BLaER1 treated with 17β-estradiol and CSF1 and Interleukin-3, amounts not matched to agents 10 nM and 100 nM (cell line): ENCODE measurements around the gene CPE.
A peak's percentile ranks its signal among the peaks of the same experiment; 100 is the strongest.

Experiments used
- H3K27ac ChIP-seq, 11 experiments: shearing (Covaris generic); formaldehyde crosslinking; 2 replicates each; pipeline ENCODE4 v1.8.1; 2022
- H3K27me3 ChIP-seq, 11 experiments: shearing (Covaris generic); formaldehyde crosslinking; 2 replicates each; pipeline ENCODE4 v1.8.1; 2022
- H3K36me3 ChIP-seq, 11 experiments: shearing (Covaris generic); formaldehyde crosslinking; 2 replicates each; pipeline ENCODE4 v1.8.1; 2022
- H3K4me1 ChIP-seq, 10 experiments: shearing (Covaris generic); formaldehyde crosslinking; 2 replicates each; pipeline ENCODE4 v1.8.1; 2022
- H3K4me2 ChIP-seq, 11 experiments: shearing (Covaris generic); formaldehyde crosslinking; 2 replicates each; pipeline ENCODE4 v1.8.1; 2022
- H3K4me3 ChIP-seq, 10 experiments: shearing (Covaris generic); formaldehyde crosslinking; 2 replicates each; pipeline ENCODE4 v1.8.1; 2022
- H3K9ac ChIP-seq, 11 experiments: shearing (Covaris generic); formaldehyde crosslinking; 2 replicates each; pipeline ENCODE4 v1.8.1; 2022
- H3K9me3 ChIP-seq, 11 experiments: shearing (Covaris generic); formaldehyde crosslinking; replicated peaks in 1 of 11; 2 replicates each; pipeline ENCODE4 v1.8.1; 2022
- H4K20me1 ChIP-seq, 11 experiments: shearing (Covaris generic); formaldehyde crosslinking; 2 replicates each; pipeline ENCODE4 v1.8.1; 2022
- Cebpa-rat ChIP-seq, 11 experiments: shearing (Covaris generic); IDR thresholded peaks; 2 replicates each; pipeline ENCODE4 v1.8.1; 2022

The CPE gene

DNA sequence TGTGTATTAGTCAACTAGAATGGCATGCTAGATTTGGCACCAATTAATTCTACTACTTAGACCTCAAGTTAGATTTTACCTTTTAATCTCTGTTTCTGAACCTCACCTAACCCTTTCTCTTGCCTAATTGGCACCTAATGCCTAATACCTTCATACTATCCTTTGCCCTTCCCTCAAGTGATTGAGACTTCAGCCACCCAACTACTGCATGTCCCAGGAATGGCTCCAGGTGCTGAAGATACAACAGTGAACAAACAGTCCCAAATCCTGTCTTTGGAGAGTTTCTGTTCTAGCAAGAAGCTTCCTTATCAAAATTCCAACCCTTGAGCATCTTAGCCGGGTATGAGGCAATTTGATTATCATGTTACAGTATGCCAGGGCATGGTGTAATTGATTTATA lies 139.9 kb downstream of the CPE start:
- TF ChIP-seq Cebpa-rat (IDR thresholded peaks at IDR 0.05): no peak
- no peaks in the 10 kb centered on the region for H3K27me3 ChIP-seq

GRCh38 chr4:165519591-165519990 lies 140.8 kb downstream of the CPE start:
- H3K36me3 ChIP-seq: no peaks in the 10 kb centered on the region
- H3K27ac ChIP-seq: no peak overlapping the region
- H3K9me3 ChIP-seq: peaks cover 0 to 11% (median 0%) of the 10 kb centered on the region in 11 experiments; a peak in 3 of 22 replicates
- TF ChIP-seq Cebpa-rat (IDR thresholded peaks at IDR 0.05): no peak
- H3K4me3 ChIP-seq: no peak overlapping the region
- no peak overlapping the region for H3K9ac ChIP-seq
- no peaks in the 10 kb centered on the region for H3K27me3 ChIP-seq
- H4K20me1 ChIP-seq: no peaks in the 10 kb centered on the region
- H3K4me1 ChIP-seq: peaks cover 0 to 20% (median 0%) of the 10 kb centered on the region in 10 experiments; a peak in 7 of 20 replicates
- H3K4me2 ChIP-seq: no peak overlapping the region

More for the DNA sequence above, 139.9 kb downstream of the CPE start:
- Histone ChIP-seq H3K9ac (no peak overlapping the region), H3K36me3 (no peaks in the 10 kb centered on the region), H3K27ac (no peak overlapping the region), H3K4me1 (peaks cover 0 to 20% (median 0%) of the 10 kb centered on the region in 10 experiments; a peak in 7 of 20 replicates), H3K4me3 (no peak overlapping the region), H3K9me3 (peaks cover 0 to 11% (median 0%) of the 10 kb centered on the region in 11 experiments; a peak in 3 of 22 replicates), H4K20me1 (no peaks in the 10 kb centered on the region), H3K4me2 (no peak overlapping the region)

DNA sequence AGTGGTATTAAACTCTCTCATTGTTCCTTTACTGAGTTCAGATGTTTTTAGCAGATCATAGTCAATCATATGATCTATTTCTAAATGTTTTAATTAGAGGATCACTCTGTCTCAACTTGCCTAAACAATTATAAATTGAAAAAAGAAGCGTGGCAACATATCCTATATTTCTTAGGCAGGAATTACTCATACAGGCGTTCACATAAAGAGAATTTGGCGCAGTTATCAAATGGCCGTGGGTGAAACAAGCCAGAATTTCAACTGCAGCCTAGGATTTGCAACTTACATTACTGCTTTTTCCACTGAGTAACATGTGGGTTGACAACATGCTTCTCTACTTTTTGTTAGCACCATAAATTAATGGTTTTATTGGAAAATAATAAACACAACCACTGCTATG lies 141.3 kb downstream of the CPE start:
- Histone ChIP-seq H3K9ac (no peak overlapping the region), H3K9me3 (peaks cover 0 to 11% (median 0%) of the 10 kb centered on the region in 11 experiments; a peak in 3 of 22 replicates), H3K4me3 (no peak overlapping the region), H3K27ac (no peak overlapping the region), H3K4me2 (no peak overlapping the region), H3K4me1 (peaks cover 0 to 20% (median 0%) of the 10 kb centered on the region in 10 experiments; a peak in 7 of 20 replicates), H3K27me3 (no peaks in the 10 kb centered on the region), H4K20me1 (no peaks in the 10 kb centered on the region), H3K36me3 (no peaks in the 10 kb centered on the region)
- TF ChIP-seq Cebpa-rat (IDR thresholded peaks at IDR 0.05): no peak

GRCh38 chr4:165522050-165522449 lies 143.2 kb downstream of the CPE start:
- Histone ChIP-seq H3K9me3 (peaks cover 0 to 11% (median 0%) of the 10 kb centered on the region in 11 experiments; a peak in 3 of 22 replicates), H3K27ac (peak overlapping the region in 4 of 11 experiments; percentile 46 to 76 (median 65); a peak in 7 of 22 replicates), H3K4me2 (peak overlapping the region in 4 of 11 experiments; percentile 28 to 53 (median 50); a peak in 6 of 22 replicates), H3K4me1 (peaks cover 0 to 20% (median 0%) of the 10 kb centered on the region in 10 experiments; a peak in 7 of 20 replicates), H3K4me3 (no peak overlapping the region), H3K9ac (no peak overlapping the region; a peak in 1 of 22 replicates), H3K36me3 (no peaks in the 10 kb centered on the region), H4K20me1 (no peaks in the 10 kb centered on the region), H3K27me3 (no peaks in the 10 kb centered on the region)
- no peak for TF ChIP-seq Cebpa-rat (IDR thresholded peaks at IDR 0.05)

- no peaks in the 10 kb centered on the region for H4K20me1 ChIP-seq
- peaks cover 0 to 20% (median 0%) of the 10 kb centered on the region in 10 experiments; a peak in 7 of 20 replicates for H3K4me1 ChIP-seq
- no peak overlapping the region for H3K27ac ChIP-seq
- no peak overlapping the region for H3K9ac ChIP-seq
- no peak overlapping the region for H3K4me3 ChIP-seq
- H3K4me2 ChIP-seq: no peak overlapping the region
- no peak for TF ChIP-seq Cebpa-rat (IDR thresholded peaks at IDR 0.05)
- no peaks in the 10 kb centered on the region for H3K36me3 ChIP-seq
- peaks cover 0 to 11% (median 0%) of the 10 kb centered on the region in 11 experiments; a peak in 6 of 22 replicates for H3K9me3 ChIP-seq
- no peaks in the 10 kb centered on the region for H3K27me3 ChIP-seq
Observed at GRCh38 chr4:165524532-165525190, 145.9 kb downstream of the CPE start.

DNA sequence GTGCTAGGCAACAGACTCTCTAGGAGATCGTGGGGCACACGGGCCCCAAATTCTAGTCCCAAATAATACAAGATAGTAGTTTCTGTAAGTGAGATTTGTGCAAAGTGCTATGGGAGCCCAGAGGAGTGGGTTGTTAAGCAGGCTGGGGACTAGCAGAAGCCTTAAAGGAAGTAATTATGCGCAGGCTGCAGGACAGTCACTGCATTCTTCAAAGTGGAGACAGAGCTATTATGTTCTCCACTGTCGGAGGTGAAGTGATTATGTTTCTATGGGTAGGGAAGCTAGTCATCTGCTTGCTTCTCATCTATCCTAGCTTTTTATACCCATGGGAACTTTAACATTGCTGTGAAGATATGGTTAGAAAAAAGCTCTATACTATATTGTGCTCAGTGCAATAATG lies 154.2 kb downstream of the CPE start:
- no peak overlapping the region for H3K9ac ChIP-seq
- H3K4me3 ChIP-seq: no peak overlapping the region
- peaks cover 0 to 4% (median 0%) of the 10 kb centered on the region in 11 experiments; a peak in 4 of 22 replicates for H3K9me3 ChIP-seq
- no peak overlapping the region for H3K27ac ChIP-seq
- no peaks in the 10 kb centered on the region for H3K4me1 ChIP-seq
- H4K20me1 ChIP-seq: no peaks in the 10 kb centered on the region
- no peaks in the 10 kb centered on the region for H3K27me3 ChIP-seq
- H3K36me3 ChIP-seq: no peaks in the 10 kb centered on the region
- TF ChIP-seq Cebpa-rat (IDR thresholded peaks at IDR 0.05): no peak
- no peak overlapping the region for H3K4me2 ChIP-seq

DNA sequence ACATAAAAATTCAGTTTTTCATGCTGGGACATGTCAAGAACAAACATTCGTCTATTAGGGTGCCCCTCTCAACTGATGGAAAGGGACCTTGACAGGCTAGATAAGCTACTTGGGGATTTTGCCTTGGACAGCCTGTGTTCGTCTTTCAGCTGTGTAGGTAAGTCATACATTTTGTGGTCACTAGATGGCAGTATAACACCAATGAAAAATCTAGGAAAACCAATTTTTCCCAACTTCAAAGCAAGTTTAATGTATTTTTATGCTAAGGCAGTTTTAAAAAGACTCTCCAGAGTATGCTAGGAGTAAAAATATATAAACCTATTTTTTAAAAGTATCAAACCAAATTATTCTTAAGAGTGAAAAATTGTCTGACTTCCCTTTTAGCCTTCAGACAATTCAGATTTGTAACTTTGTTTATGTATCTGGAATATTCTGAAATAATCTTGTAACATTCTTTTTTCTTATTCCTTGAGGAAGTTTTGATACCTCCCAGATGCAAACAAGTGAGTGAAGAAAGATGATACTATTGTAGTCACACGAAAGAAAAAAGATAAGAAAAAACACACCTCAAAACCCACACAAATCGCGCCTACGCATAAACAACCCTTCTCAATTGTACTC lies 158.3 kb downstream of the CPE start:
- no peaks in the 10 kb centered on the region for H3K4me1 ChIP-seq
- no peaks in the 10 kb centered on the region for H3K27me3 ChIP-seq
- H3K4me3 ChIP-seq: no peak overlapping the region
- no peaks in the 10 kb centered on the region for H3K9me3 ChIP-seq
- H4K20me1 ChIP-seq: no peaks in the 10 kb centered on the region
- no peak overlapping the region for H3K9ac ChIP-seq
- H3K4me2 ChIP-seq: no peak overlapping the region
- H3K27ac ChIP-seq: no peak overlapping the region
- H3K36me3 ChIP-seq: no peaks in the 10 kb centered on the region
- TF ChIP-seq Cebpa-rat (IDR thresholded peaks at IDR 0.05): no peak

DNA sequence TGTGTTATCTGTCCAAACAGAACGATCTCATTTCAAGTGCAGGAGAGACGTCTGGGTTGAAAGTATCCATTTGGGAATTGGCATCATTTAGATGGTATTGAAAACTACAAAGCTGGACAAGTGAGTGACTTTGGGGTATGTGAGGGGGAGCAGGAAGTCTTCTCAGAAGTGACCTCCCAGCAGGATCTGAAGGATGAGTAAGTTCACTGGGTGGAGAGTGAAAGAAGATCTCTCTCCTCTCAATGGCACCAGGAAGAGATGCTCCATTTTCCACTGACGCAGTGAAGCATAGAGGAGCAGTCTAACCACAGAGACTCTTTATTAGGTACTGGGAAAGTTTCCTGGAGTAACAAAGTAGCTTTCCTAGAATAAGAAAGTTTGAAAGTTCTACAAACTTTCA lies 161.0 kb downstream of the CPE start:
- TF ChIP-seq Cebpa-rat (IDR thresholded peaks at IDR 0.05): no peak
- Histone ChIP-seq H3K4me1 (0 out of 20 replicates have a peak, but pooled peaks cover 0 to 3% (median 0%) of the 10 kb centered on the region in 10 experiments), H3K4me2 (no peak overlapping the region), H3K9me3 (no peaks in the 10 kb centered on the region), H3K27ac (no peak overlapping the region), H3K9ac (no peak overlapping the region), H3K36me3 (no peaks in the 10 kb centered on the region), H3K4me3 (no peak overlapping the region), H3K27me3 (no peaks in the 10 kb centered on the region), H4K20me1 (no peaks in the 10 kb centered on the region)

GRCh38 chr4:165540206-165540830 lies 161.5 kb downstream of the CPE start:
- Histone ChIP-seq H3K9ac (no peak overlapping the region), H4K20me1 (no peaks in the 10 kb centered on the region), H3K4me1 (0 out of 20 replicates have a peak, but pooled peaks cover 0 to 3% (median 0%) of the 10 kb centered on the region in 10 experiments), H3K36me3 (no peaks in the 10 kb centered on the region), H3K27ac (no peak overlapping the region), H3K27me3 (no peaks in the 10 kb centered on the region), H3K4me2 (no peak overlapping the region), H3K4me3 (no peak overlapping the region), H3K9me3 (no peaks in the 10 kb centered on the region)
- TF ChIP-seq Cebpa-rat (IDR thresholded peaks at IDR 0.05): no peak
